Stimulated activated CD8-positive, alpha-beta memory T cell treated with anti-CD3 and anti-CD28 coated beads, Interleukin-2, amount 100 ng/mL, for 1 hour (primary cell): ENCODE results near the gene DCP1B.

Source experiments
- DNase-seq, 2 donors: peaks; one replicate each; pipeline ENCODE4 v3.0.0-alpha.2; 2020; ENCODE audit warnings: low read depth in 2 of 2

The DCP1B gene

GRCh38 chr12:2017546-2018337 lies 13.5 kb upstream of the DCP1B start:
- DNase-seq = no peak

- no peak for DNase-seq
Measured at GRCh38 chr12:2016862-2017545, 12.7 kb upstream of the DCP1B start.

GRCh38 chr12:2014231-2014630 lies 10.0 kb upstream of the DCP1B start:
- DNase-seq = no peak

- DNase-seq = no peak
Measured at GRCh38 chr12:2013527-2014223, 9.4 kb upstream of the DCP1B start.

GRCh38 chr12:2013086-2013485 lies 8.8 kb upstream of the DCP1B start:
- no peak for DNase-seq

GRCh38 chr12:2011643-2012607 lies 7.7 kb upstream of the DCP1B start:
- DNase-seq = no peak

- no peak for DNase-seq
Measured at GRCh38 chr12:2009623-2010022, 5.4 kb upstream of the DCP1B start.

GRCh38 chr12:2008677-2009076 lies 4.4 kb upstream of the DCP1B start:
- no peak for DNase-seq

- peak in 1 of 2 donors; percentile 0 for DNase-seq
Measured at GRCh38 chr12:2003676-2004112, 563 bp downstream of the DCP1B start.

- no peak for DNase-seq
Measured at GRCh38 chr12:1995205-1995896, 8.9 kb downstream of the DCP1B start.

- no peak for DNase-seq
Measured at GRCh38 chr12:1994429-1995143, 9.7 kb downstream of the DCP1B start.

GRCh38 chr12:1993871-1994371 lies 10.3 kb downstream of the DCP1B start:
- no peak for DNase-seq

GRCh38 chr12:1993341-1993740 lies 10.9 kb downstream of the DCP1B start:
- DNase-seq = no peak

GRCh38 chr12:1992732-1993131 lies 11.5 kb downstream of the DCP1B start:
- no peak for DNase-seq

GRCh38 chr12:1989111-1989510 lies 15.1 kb downstream of the DCP1B start:
- DNase-seq = no peak

GRCh38 chr12:1984759-1985158 lies 19.5 kb downstream of the DCP1B start:
- no peak for DNase-seq

GRCh38 chr12:1980282-1980681 lies 24.0 kb downstream of the DCP1B start:
- DNase-seq = no peak

GRCh38 chr12:1978078-1978862 lies 26.0 kb downstream of the DCP1B start:
- no peak for DNase-seq

- DNase-seq = no peak
Measured at GRCh38 chr12:1977588-1977987, 26.7 kb downstream of the DCP1B start.
